Lower lobe of right lung (tissue), 2 donors: ENCODE results near the gene TPRN. TPM values are rescaled to one million over a fixed set of nuclear protein-coding genes. Genes with fewer than 3 reads are reported as not detected.

ENCODE experiments used
- ATAC-seq, 2 donors: fragments of 200-7000 bp; cut with Tn5 transposase; one replicate each; pipeline ENCODE4 v1.9.1; 2020 to 2022; ENCODE audit warnings: mild to moderate bottlenecking in 2 of 2, moderate library complexity in 2 of 2
- DNase-seq: peaks from one replicate; pipeline ENCODE4 v3.0.0-alpha.2; 2020
- H3K27ac ChIP-seq: fragments of 200-600 bp; one replicate; pipeline ENCODE4 v1.8.0; 2022
- H3K27me3 ChIP-seq: fragments of 200-600 bp; one replicate; pipeline ENCODE4 v1.8.0; 2022; ENCODE audit warnings: low read depth
- H3K36me3 ChIP-seq: fragments of 200-600 bp; one replicate; pipeline ENCODE4 v1.8.0; 2022; ENCODE audit warnings: mild to moderate bottlenecking
- H3K4me1 ChIP-seq: fragments of 200-600 bp; one replicate; pipeline ENCODE4 v1.8.0; 2022
- H3K4me3 ChIP-seq: fragments of 200-600 bp; one replicate; pipeline ENCODE4 v1.8.0; 2022; ENCODE audit warnings: mild to moderate bottlenecking
- H3K9me3 ChIP-seq: fragments of 200-600 bp; one replicate; pipeline ENCODE4 v1.8.0; 2022
- CTCF ChIP-seq: fragments of 200-600 bp; IDR thresholded peaks from one replicate; pipeline ENCODE4 v1.8.0; 2022; ENCODE audit warnings: antibody characterized with exemption, mild to moderate bottlenecking
- intact Hi-C: fragments of 100-400 bp; cut with DNase I; formaldehyde crosslinking; loops from one replicate; pipeline ENCODE4 v1.11.0; 2022
- total RNA-seq: library from RNA; stranded (reverse); fragmentation: NEBNext Ultra II Directional; extraction: Animal tissue kit (Norgen Biotek cat#: 25700); gene quantifications from one replicate; pipeline ENCODE4 v1.2.1, GENCODE V29; 2021
- donor health status: DM: no; HTN: yes; CAD: no; lungs with severe emphysema.

Gene TPRN
- total RNA-seq, 1 donor from 2014 or later = 17.8 TPM

- no peaks in the 10 kb centered on the region for H3K4me1 ChIP-seq
- no peaks in the 10 kb centered on the region for H3K9me3 ChIP-seq
- no peak for TF ChIP-seq CTCF
- H3K4me3 ChIP-seq = no peak overlapping the region
- no peak for DNase-seq
- peaks cover 28% of the 10 kb centered on the region for H3K27me3 ChIP-seq
- no peak overlapping the region for H3K27ac ChIP-seq
- intact Hi-C loops = no loop called here
- ATAC-seq = no peak
- no peaks in the 10 kb centered on the region for H3K36me3 ChIP-seq
Measured at GRCh38 chr9:137149942-137150616, 50.5 kb downstream of the TPRN start.

GRCh38 chr9:137149363-137149762 is 51.2 kb downstream of the TPRN start:
- no peaks in the 10 kb centered on the region for H3K9me3 ChIP-seq
- no peaks in the 10 kb centered on the region for H3K4me1 ChIP-seq
- no peak for TF ChIP-seq CTCF
- no peaks in the 10 kb centered on the region for H3K36me3 ChIP-seq
- H3K27me3 ChIP-seq = peaks cover 28% of the 10 kb centered on the region
- no peak overlapping the region for H3K27ac ChIP-seq
- intact Hi-C loops = no loop called here
- ATAC-seq = no peak
- H3K4me3 ChIP-seq = no peak overlapping the region
- no peak for DNase-seq

- Histone ChIP-seq H3K36me3 (no peaks in the 10 kb centered on the region), H3K27me3 (peaks cover 30% of the 10 kb centered on the region), H3K4me1 (no peaks in the 10 kb centered on the region), H3K9me3 (no peaks in the 10 kb centered on the region), H3K4me3 (no peak overlapping the region), H3K27ac (no peak overlapping the region)
- no peak for TF ChIP-seq CTCF
- ATAC-seq = no peak
- no peak for DNase-seq
- intact Hi-C loops = no loop called here
Measured at GRCh38 chr9:137148661-137149060, 51.9 kb downstream of the TPRN start.

- DNase-seq = no peak
Measured at GRCh38 chr9:137148242-137148641, 52.3 kb downstream of the TPRN start.

GRCh38 chr9:137147793-137148160 is 52.8 kb downstream of the TPRN start:
- H3K36me3 ChIP-seq = no peaks in the 10 kb centered on the region
- H3K4me1 ChIP-seq = no peaks in the 10 kb centered on the region
- DNase-seq (no peak), ATAC-seq (no peak)
- H3K27ac ChIP-seq = no peak overlapping the region
- H3K4me3 ChIP-seq = no peak overlapping the region
- no peak for TF ChIP-seq CTCF
- H3K9me3 ChIP-seq = no peaks in the 10 kb centered on the region
- peaks cover 39% of the 10 kb centered on the region for H3K27me3 ChIP-seq
- intact Hi-C loops = no loop called here

More at GRCh38 chr9:137148242-137148641, 52.3 kb downstream of the TPRN start:
- Histone ChIP-seq H3K4me1 (no peaks in the 10 kb centered on the region), H3K36me3 (no peaks in the 10 kb centered on the region), H3K4me3 (no peak overlapping the region), H3K27me3 (peaks cover 34% of the 10 kb centered on the region), H3K9me3 (no peaks in the 10 kb centered on the region), H3K27ac (no peak overlapping the region)
- no peak for TF ChIP-seq CTCF
- intact Hi-C loops = no loop called here
- ATAC-seq = no peak
